ENCODE results near the gene PRSS16.

- TF ChIP-seq ZNF639 (CRISPR knock-in tag; conservative IDR thresholded peaks at IDR 0.05 in 1 of 2, IDR thresholded peaks at IDR 0.05 in 1 of 2) (no peak), IFI16 (CRISPR knock-in tag; IDR thresholded peaks at IDR 0.05) (no peak), USF2 (CRISPR knock-in tag; IDR thresholded peaks at IDR 0.05) (no peak)
Measured at GRCh38 chr6:27239258-27239657, 8.2 kb upstream of the PRSS16 start.

Data from K562 (cell line).